Fibroblast of pulmonary artery (primary cell): ENCODE results near the gene MPP3.

ENCODE experiments used
- DNase-seq: peaks from one replicate; pipeline ENCODE4 v3.0.0-alpha.2; 2010; ENCODE audit warnings: low read depth
- H3K4me3 ChIP-seq: replicated peaks from 2 replicates; pipeline ENCODE4 v1.5.1; 2011; ENCODE audit warnings: low read depth, mild to moderate bottlenecking, control low read depth, low read length, moderate library complexity
- CTCF ChIP-seq: IDR thresholded peaks from 2 replicates; pipeline ENCODE4 v1.5.1; 2011; ENCODE audit warnings: mild to moderate bottlenecking, control low read depth, low read length, inconsistent platforms; ENCODE audit errors: missing control alignments

MPP3 gene

GRCh38 chr17:43822570-43823190 lies 10.3 kb downstream of the MPP3 start:
- DNase-seq, result peak; percentile 47
- H3K4me3 ChIP-seq, result no peak overlapping the region
- TF ChIP-seq CTCF, result no peak

- no peak for TF ChIP-seq CTCF
- no peak overlapping the region for H3K4me3 ChIP-seq
- no peak for DNase-seq
These were observed 12.2 kb downstream of the MPP3 start for GRCh38 chr17:43820759-43821158.

- no peak for DNase-seq
- TF ChIP-seq CTCF, result no peak
These were observed 14.0 kb downstream of the MPP3 start for GRCh38 chr17:43818966-43819365.

GRCh38 chr17:43817826-43818225 lies 15.1 kb downstream of the MPP3 start:
- H3K4me3 ChIP-seq, result no peak overlapping the region
- DNase-seq, result no peak

More at GRCh38 chr17:43818966-43819365, 14.0 kb downstream of the MPP3 start:
- H3K4me3 ChIP-seq, result no peak overlapping the region

GRCh38 chr17:43816336-43817320 lies 16.3 kb downstream of the MPP3 start:
- DNase-seq, result no peak
- no peak overlapping the region for H3K4me3 ChIP-seq
- TF ChIP-seq CTCF, result no peak

More at GRCh38 chr17:43817826-43818225, 15.1 kb downstream of the MPP3 start:
- TF ChIP-seq CTCF, result no peak

GRCh38 chr17:43814714-43815113 lies 18.2 kb downstream of the MPP3 start:
- TF ChIP-seq CTCF, result no peak
- H3K4me3 ChIP-seq, result no peak overlapping the region
- peak; percentile 82 for DNase-seq
